Naive thymus-derived CD4-positive, alpha-beta T cell (primary cell): ENCODE data around the gene MAPKAP1. TPM values are rescaled to one million over a fixed set of nuclear protein-coding genes. Genes with fewer than 3 reads are reported as not detected.
"Not testable (repeated sequence)": the region's sequence is repeated elsewhere in the genome, so short reads cannot be mapped to it uniquely, and the experiment has no call there.

Experiments
- ATAC-seq: fragments of 150-1000 bp; cut with Tn5 transposase; 2 replicates; pipeline ENCODE4 v1.10.0; 2021; ENCODE audit warnings: mild to moderate bottlenecking, moderate library complexity
- CTCF ChIA-PET: fragments of 350-600 bp; sonication (Branson Sonifier 250); formaldehyde crosslinking; loops from one replicate; lab custom pipeline; 2021; ENCODE audit warnings: antibody characterized with exemption; lab: Charles Lee
- POLR2A ChIA-PET: fragments of 350-600 bp; sonication (Branson Sonifier 250); formaldehyde crosslinking; loops from one replicate; lab custom pipeline; 2021; ENCODE audit warnings: antibody characterized with exemption, inconsistent platforms; lab: Charles Lee
- DNase-seq, 9 donors: peaks; one replicate each; pipeline versions ENCODE4 v3.0.0 to v3.0.0-alpha.2; 2020 to 2022; ENCODE audit warnings: mixed read lengths in 1 of 9
- H3K27ac ChIP-seq: one replicate; pipeline ENCODE4 v1.7.0; 2013; ENCODE audit warnings: mild to moderate bottlenecking, low read depth, low read length, moderate library complexity
- H3K27me3 ChIP-seq, 2 donors: one replicate each; pipeline ENCODE4 v1.7.0; 2013; ENCODE audit warnings: low read length in 2 of 2, mild to moderate bottlenecking in 2 of 2, moderate library complexity in 2 of 2; ENCODE audit not compliant: control insufficient read depth in 2 of 2, insufficient read depth in 2 of 2
- H3K36me3 ChIP-seq, 3 experiments: 1 replicate in 2 of 3; 2 replicates in 1 of 3; pipeline ENCODE4 v1.7.0; 2013; ENCODE audit warnings: low read length in 3 of 3, mild to moderate bottlenecking in 3 of 3, moderate library complexity in 1 of 3; ENCODE audit not compliant: insufficient read depth in 3 of 3, control insufficient read depth in 2 of 3
- H3K4me1 ChIP-seq, 2 donors: one replicate each; pipeline ENCODE4 v1.7.0; 2013; ENCODE audit warnings: low read length in 2 of 2, mild to moderate bottlenecking in 2 of 2, moderate library complexity in 1 of 2; ENCODE audit not compliant: control insufficient read depth in 2 of 2, insufficient read depth in 2 of 2
- H3K4me3 ChIP-seq: 2 replicates; pipeline ENCODE4 v1.7.0; 2013; ENCODE audit warnings: mild to moderate bottlenecking, low read length
- H3K9me3 ChIP-seq, 3 experiments: 1 replicate in 2 of 3; 2 replicates in 1 of 3; pipeline ENCODE4 v1.7.0; 2013; ENCODE audit warnings: low read length in 3 of 3; ENCODE audit not compliant: control insufficient read depth in 2 of 3
- H3K27ac Mint-ChIP-seq, 9 donors: one replicate each; pipeline ENCODE4 v1.8.0; 2020 to 2022; ENCODE audit warnings: mixed read lengths in 9 of 9, mild to moderate bottlenecking in 8 of 9, moderate library complexity in 5 of 9, inconsistent platforms in 2 of 9
- H3K27me3 Mint-ChIP-seq, 5 donors: one replicate each; pipeline ENCODE4 v1.8.0; 2021 to 2022; ENCODE audit warnings: mixed read lengths in 5 of 5, mild to moderate bottlenecking in 1 of 5
- H3K36me3 Mint-ChIP-seq, 5 donors: one replicate each; pipeline ENCODE4 v1.8.0; 2020 to 2022; ENCODE audit warnings: mixed read lengths in 5 of 5, mild to moderate bottlenecking in 3 of 5, inconsistent platforms in 1 of 5
- H3K4me1 Mint-ChIP-seq, 7 donors: one replicate each; pipeline ENCODE4 v1.8.0; 2020 to 2022; ENCODE audit warnings: mixed read lengths in 7 of 7, mild to moderate bottlenecking in 3 of 7, inconsistent platforms in 1 of 7
- H3K4me3 Mint-ChIP-seq, 10 donors: one replicate each; pipeline ENCODE4 v1.8.0; 2020 to 2022; ENCODE audit warnings: mild to moderate bottlenecking in 10 of 10, mixed read lengths in 10 of 10, moderate library complexity in 6 of 10, inconsistent platforms in 2 of 10
- H3K9me3 Mint-ChIP-seq, 11 donors: one replicate each; pipeline ENCODE4 v1.8.0; 2020 to 2022; ENCODE audit warnings: mixed read lengths in 11 of 11, mild to moderate bottlenecking in 4 of 11, inconsistent platforms in 1 of 11, moderate library complexity in 1 of 11
- intact Hi-C, 2 donors: fragments of 100-400 bp; cut with micrococcal nuclease; formaldehyde crosslinking; loops; one replicate each; pipeline ENCODE4 v1.15.1; 2023
- polyA plus RNA-seq, 2 donors: library from polyadenylated mRNA; unstranded; fragments of 300-500 nt; fragmentation: Illumina TruSeq; gene quantifications; one replicate each; pipeline ENCODE4 v1.2.3, GENCODE V29; 2021
- total RNA-seq, 6 experiments: library from RNA in 5 of 6; stranded (reverse) in 5 of 6; gene quantifications; 1 replicate in 5 of 6; 2 replicates in 1 of 6; pipeline ENCODE4 v1.2.3 and lab custom pipeline; 2021 to 2026

The MAPKAP1 gene
- total and polyA plus RNA-seq, 7 experiments from 2014 or later, result 41.3 to 73.6 (median 55.8) TPM

- ATAC-seq (no peak), DNase-seq (no peak)
- Histone ChIP-seq H3K27ac (no peak overlapping the region), H3K4me1 (no peaks in the 10 kb centered on the region), H3K27me3 (no peaks in the 10 kb centered on the region), H3K36me3 (no peaks in the 10 kb centered on the region), H3K4me3 (no peak overlapping the region), H3K9me3 (no peaks in the 10 kb centered on the region)
- intact Hi-C loops, result no loop called here
- H3K9me3 Mint-ChIP-seq, result no peaks in the 10 kb centered on the region
- H3K4me3 Mint-ChIP-seq, result no peak overlapping the region
- peaks cover 0 to 18% (median 4%) of the 10 kb centered on the region in 5 donors for H3K36me3 Mint-ChIP-seq
- peaks cover 9 to 54% (median 33%) of the 10 kb centered on the region in 7 donors for H3K4me1 Mint-ChIP-seq
- H3K27me3 Mint-ChIP-seq, result no peaks in the 10 kb centered on the region
- H3K27ac Mint-ChIP-seq, result no peak overlapping the region
- POLR2A ChIA-PET, result no interaction called here
- CTCF ChIA-PET, result no interaction called here
These were observed 10.8 kb downstream of the MAPKAP1 start for GRCh38 chr9:125696106-125696647.

DNA sequence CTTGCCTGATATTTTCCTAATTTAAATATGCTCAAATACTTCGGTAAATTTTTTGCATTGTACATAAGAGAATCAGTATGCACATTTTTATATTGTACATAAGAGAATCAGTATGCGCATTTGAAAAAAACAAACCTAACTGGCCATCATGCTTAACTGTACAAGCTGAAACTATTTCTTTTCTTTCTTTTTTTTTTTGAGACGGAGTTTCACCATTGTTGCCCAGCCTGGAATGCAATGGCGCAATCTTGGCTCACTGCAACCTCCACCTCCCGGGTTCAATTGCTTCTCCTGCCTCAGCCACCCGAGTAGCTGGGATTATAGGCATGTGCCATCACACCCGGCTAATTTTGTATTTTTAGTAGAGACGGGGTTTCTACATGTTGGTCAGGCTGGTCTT lies 11.5 kb downstream of the MAPKAP1 start:
- Mint-ChIP-seq H3K36me3 (peaks cover 0 to 24% (median 9%) of the 10 kb centered on the region in 5 donors), H3K4me1 (peaks cover 7 to 56% (median 33%) of the 10 kb centered on the region in 7 donors)
- intact Hi-C loops, H3K36me3 ChIP-seq, H3K4me3 Mint-ChIP-seq, POLR2A ChIA-PET, H3K4me3 ChIP-seq, DNase-seq, ATAC-seq, H3K27me3 ChIP-seq, H3K27ac Mint-ChIP-seq, H3K4me1 ChIP-seq, H3K9me3 ChIP-seq, H3K27me3 Mint-ChIP-seq, CTCF ChIA-PET, H3K9me3 Mint-ChIP-seq, H3K27ac ChIP-seq: not testable (repeated sequence)

DNA sequence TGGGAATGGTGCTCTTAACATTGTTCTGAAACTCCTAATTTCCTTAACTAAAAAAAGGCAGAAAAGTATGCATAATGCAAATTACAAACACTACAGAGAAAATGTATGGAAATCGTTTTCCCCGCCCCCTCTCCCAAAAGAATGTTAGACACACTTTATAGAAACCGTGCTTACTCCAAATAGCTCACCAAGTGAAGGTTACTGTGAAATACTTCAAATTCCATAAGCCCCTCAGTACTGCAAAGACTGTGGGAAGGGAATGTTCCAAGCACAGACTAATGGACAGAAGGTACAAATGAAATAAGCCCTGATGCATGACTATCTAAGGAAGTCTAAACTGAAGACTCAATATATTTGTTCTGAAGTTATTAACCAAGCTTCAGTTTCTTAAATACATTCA lies 12.5 kb downstream of the MAPKAP1 start:
- Histone ChIP-seq H3K27ac (no peak overlapping the region), H3K9me3 (no peaks in the 10 kb centered on the region), H3K4me3 (no peak overlapping the region), H3K27me3 (no peaks in the 10 kb centered on the region), H3K36me3 (no peaks in the 10 kb centered on the region), H3K4me1 (no peaks in the 10 kb centered on the region)
- Mint-ChIP-seq H3K27me3 (no peaks in the 10 kb centered on the region), H3K4me1 (peaks cover 4 to 57% (median 35%) of the 10 kb centered on the region in 7 donors), H3K4me3 (no peak overlapping the region), H3K9me3 (no peaks in the 10 kb centered on the region), H3K27ac (no peak overlapping the region), H3K36me3 (peaks cover 0 to 33% (median 13%) of the 10 kb centered on the region in 5 donors)
- ChIA-PET POLR2A (no interaction called here), CTCF (no interaction called here)
- DNase-seq, result no peak
- intact Hi-C loops, result no loop called here
- ATAC-seq, result no peak

- CTCF ChIA-PET, POLR2A ChIA-PET, H3K4me3 Mint-ChIP-seq, H3K4me3 ChIP-seq, H3K27ac Mint-ChIP-seq, H3K4me1 ChIP-seq, H3K27ac ChIP-seq, intact Hi-C loops, DNase-seq, H3K9me3 Mint-ChIP-seq, H3K36me3 ChIP-seq, H3K27me3 Mint-ChIP-seq, H3K9me3 ChIP-seq, ATAC-seq, H3K27me3 ChIP-seq: not testable (repeated sequence)
- Mint-ChIP-seq H3K36me3 (peaks cover 0 to 33% (median 13%) of the 10 kb centered on the region in 5 donors), H3K4me1 (peaks cover 4 to 54% (median 31%) of the 10 kb centered on the region in 7 donors)
These were observed 13.5 kb downstream of the MAPKAP1 start for GRCh38 chr9:125693492-125693891.

DNA sequence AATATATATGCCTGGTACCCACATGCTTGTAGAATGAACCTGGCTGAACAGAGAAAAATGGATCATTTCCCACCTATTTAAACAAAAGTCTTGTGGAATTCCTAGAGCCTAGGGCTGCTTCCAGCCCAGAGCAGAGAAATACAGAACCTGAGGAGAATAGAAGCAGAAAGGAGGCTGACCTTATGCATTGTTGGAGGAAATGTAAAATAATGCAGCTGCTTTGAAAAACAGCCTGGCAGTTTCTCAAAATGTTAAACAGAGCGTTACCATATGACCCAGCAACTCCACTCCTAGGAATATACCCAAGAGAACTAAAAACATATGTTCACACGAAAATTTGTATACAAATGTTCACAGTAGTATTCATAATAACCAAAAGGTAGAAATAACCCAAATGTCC lies 15.1 kb downstream of the MAPKAP1 start:
- intact Hi-C loops, result no loop called here
- no peak overlapping the region for H3K4me3 Mint-ChIP-seq
- H3K27ac ChIP-seq, result no peak overlapping the region

GRCh38 chr9:125690679-125691078 lies 16.3 kb downstream of the MAPKAP1 start:
- Histone ChIP-seq H3K9me3 (no peaks in the 10 kb centered on the region), H3K27me3 (no peaks in the 10 kb centered on the region), H3K36me3 (peaks cover 0 to 5% (median 0%) of the 10 kb centered on the region in 3 experiments), H3K4me1 (no peaks in the 10 kb centered on the region), H3K4me3 (no peak overlapping the region), H3K27ac (no peak overlapping the region)
- H3K27ac Mint-ChIP-seq, result no peak overlapping the region
- no peaks in the 10 kb centered on the region for H3K27me3 Mint-ChIP-seq
- ATAC-seq (peak; percentile 67), DNase-seq (no peak)
- ChIA-PET CTCF (no interaction called here), POLR2A (no interaction called here)
- intact Hi-C loops, result no loop called here
- no peaks in the 10 kb centered on the region for H3K9me3 Mint-ChIP-seq
- peaks cover 0 to 35% (median 11%) of the 10 kb centered on the region in 5 donors for H3K36me3 Mint-ChIP-seq
- peaks cover 4 to 40% (median 15%) of the 10 kb centered on the region in 7 donors for H3K4me1 Mint-ChIP-seq
- no peak overlapping the region for H3K4me3 Mint-ChIP-seq

More for the DNA sequence above, 15.1 kb downstream of the MAPKAP1 start:
- Mint-ChIP-seq H3K27ac (peak overlapping the region in 1 of 9 donors; percentile 1), H3K9me3 (no peaks in the 10 kb centered on the region), H3K4me1 (peaks cover 4 to 50% (median 25%) of the 10 kb centered on the region in 7 donors), H3K27me3 (no peaks in the 10 kb centered on the region), H3K36me3 (peaks cover 0 to 32% (median 13%) of the 10 kb centered on the region in 5 donors)
- Histone ChIP-seq H3K9me3 (no peaks in the 10 kb centered on the region), H3K27me3 (no peaks in the 10 kb centered on the region), H3K4me1 (no peaks in the 10 kb centered on the region), H3K4me3 (no peak overlapping the region), H3K36me3 (no peaks in the 10 kb centered on the region)
- ChIA-PET POLR2A (no interaction called here), CTCF (interaction anchor here (1.3 kb wide), 1 partner anchor 133 kb away, joined by 4 read pairs; no protein-coding TSS in a partner anchor)
- ATAC-seq (no peak), DNase-seq (no peak)
